SK-N-SH treated with all-trans-retinoic acid at 6 μM for 48 hours (cell line): ENCODE data around the gene IL12B.

Source experiments
- ATAC-seq: fragments of 200-7000 bp; cut with Tn5 transposase; 3 replicates; pipeline ENCODE4 v1.9.1; 2020; ENCODE audit warnings: mild to moderate bottlenecking, moderate library complexity
- ARNTL ChIP-seq: fragments of 450-650 bp; formaldehyde crosslinking; IDR thresholded peaks from 2 replicates; pipeline ENCODE4 v1.5.0; 2020; ENCODE audit warnings: low read depth, mild to moderate bottlenecking, moderate library complexity, borderline replicate concordance
- BACH2 ChIP-seq: fragments of 250-450 bp; sonication (Bioruptor Pico); IDR thresholded peaks from 2 replicates; pipeline ENCODE4 v1.9.0; 2021; ENCODE audit warnings: mild to moderate bottlenecking, borderline replicate concordance
- CSDC2 ChIP-seq: fragments of 250-450 bp; sonication (Bioruptor Pico); IDR thresholded peaks from 2 replicates; pipeline ENCODE4 v1.5.0; 2020; ENCODE audit warnings: mild to moderate bottlenecking, moderate library complexity
- ESRRG ChIP-seq: fragments of 250-450 bp; sonication (Bioruptor Pico); IDR thresholded peaks from 2 replicates; pipeline ENCODE4 v1.6.1; 2021; ENCODE audit warnings: mild to moderate bottlenecking
- GLIS3 ChIP-seq: fragments of 250-450 bp; sonication (Bioruptor Pico); IDR thresholded peaks from 2 replicates; pipeline ENCODE4 v1.5.0; 2020; ENCODE audit warnings: mild to moderate bottlenecking, moderate library complexity
- ISL1 ChIP-seq: fragments of 250-450 bp; sonication (Bioruptor Pico); IDR thresholded peaks from 2 replicates; pipeline ENCODE4 v2.1.2; 2022; ENCODE audit warnings: mild to moderate bottlenecking, moderate library complexity
- OSR1 ChIP-seq: fragments of 250-450 bp; sonication (Bioruptor Pico); IDR thresholded peaks from 2 replicates; pipeline ENCODE4 v1.8.0; 2022; ENCODE audit warnings: moderate library complexity, mild to moderate bottlenecking, inconsistent platforms
- PPARA ChIP-seq: fragments of 250-450 bp; sonication (Bioruptor Pico); IDR thresholded peaks from 2 replicates; pipeline ENCODE4 v1.5.0; 2020; ENCODE audit warnings: mild to moderate bottlenecking, borderline replicate concordance
- RARB ChIP-seq: fragments of 250-450 bp; sonication (Bioruptor Pico); IDR thresholded peaks from 2 replicates; pipeline ENCODE4 v1.8.0; 2021; ENCODE audit warnings: mild to moderate bottlenecking, moderate library complexity
- SNAI2 ChIP-seq: fragments of 250-450 bp; sonication (Bioruptor Pico); IDR thresholded peaks from 2 replicates; pipeline ENCODE4 v1.5.0; 2020; ENCODE audit warnings: mild to moderate bottlenecking, moderate library complexity
- TCF4 ChIP-seq: fragments of 250-450 bp; sonication (Bioruptor Pico); IDR thresholded peaks from 2 replicates; pipeline ENCODE4 v1.8.0; 2021; ENCODE audit warnings: mild to moderate bottlenecking, moderate library complexity, borderline replicate concordance
- TOX ChIP-seq: fragments of 250-450 bp; sonication (Bioruptor Pico); IDR thresholded peaks from 2 replicates; pipeline ENCODE4 v1.8.0; 2021; ENCODE audit warnings: mild to moderate bottlenecking, moderate library complexity, borderline replicate concordance
- ZC3H10 ChIP-seq: fragments of 250-450 bp; sonication (Bioruptor Pico); IDR thresholded peaks from 2 replicates; pipeline ENCODE4 v1.5.1; 2021; ENCODE audit warnings: mild to moderate bottlenecking, moderate library complexity
- ZFP30 ChIP-seq: fragments of 450-650 bp; formaldehyde crosslinking; IDR thresholded peaks from 2 replicates; pipeline ENCODE4 v1.5.0; 2022; ENCODE audit warnings: mild to moderate bottlenecking, moderate library complexity
- ZNF565 ChIP-seq: fragments of 450-650 bp; formaldehyde crosslinking; conservative IDR thresholded peaks from 2 replicates; pipeline ENCODE4 v1.5.0; 2020; ENCODE audit warnings: low read depth, mild to moderate bottlenecking, moderate library complexity
- TF ChIP-seq, protein P1 (sequence below): fragments of 250-450 bp; sonication (Bioruptor Pico); IDR thresholded peaks from 2 replicates; pipeline ENCODE4 v1.5.0; 2020; ENCODE audit warnings: mild to moderate bottlenecking, moderate library complexity
- TF ChIP-seq, protein P2 (sequence below): fragments of 250-450 bp; sonication (Bioruptor Pico); IDR thresholded peaks from 2 replicates; pipeline ENCODE4 v1.5.1; 2021; ENCODE audit warnings: mild to moderate bottlenecking, moderate library complexity
- TF ChIP-seq, protein P3 (sequence below): fragments of 250-450 bp; sonication (Bioruptor Pico); IDR thresholded peaks from 2 replicates; pipeline ENCODE4 v1.8.0; 2020; ENCODE audit warnings: mild to moderate bottlenecking, moderate library complexity, borderline replicate concordance
- TF ChIP-seq, protein P4 (sequence below): fragments of 250-450 bp; sonication (Bioruptor Pico); IDR thresholded peaks from 2 replicates; pipeline ENCODE4 v1.5.1; 2020; ENCODE audit warnings: low read depth, mild to moderate bottlenecking, moderate library complexity
- TF ChIP-seq, protein P5 (sequence below): fragments of 250-450 bp; sonication (Bioruptor Pico); IDR thresholded peaks from 2 replicates; pipeline ENCODE4 v1.8.0; 2021; ENCODE audit warnings: low read depth, mild to moderate bottlenecking, moderate library complexity, borderline replicate concordance

The IL12B gene

DNA sequence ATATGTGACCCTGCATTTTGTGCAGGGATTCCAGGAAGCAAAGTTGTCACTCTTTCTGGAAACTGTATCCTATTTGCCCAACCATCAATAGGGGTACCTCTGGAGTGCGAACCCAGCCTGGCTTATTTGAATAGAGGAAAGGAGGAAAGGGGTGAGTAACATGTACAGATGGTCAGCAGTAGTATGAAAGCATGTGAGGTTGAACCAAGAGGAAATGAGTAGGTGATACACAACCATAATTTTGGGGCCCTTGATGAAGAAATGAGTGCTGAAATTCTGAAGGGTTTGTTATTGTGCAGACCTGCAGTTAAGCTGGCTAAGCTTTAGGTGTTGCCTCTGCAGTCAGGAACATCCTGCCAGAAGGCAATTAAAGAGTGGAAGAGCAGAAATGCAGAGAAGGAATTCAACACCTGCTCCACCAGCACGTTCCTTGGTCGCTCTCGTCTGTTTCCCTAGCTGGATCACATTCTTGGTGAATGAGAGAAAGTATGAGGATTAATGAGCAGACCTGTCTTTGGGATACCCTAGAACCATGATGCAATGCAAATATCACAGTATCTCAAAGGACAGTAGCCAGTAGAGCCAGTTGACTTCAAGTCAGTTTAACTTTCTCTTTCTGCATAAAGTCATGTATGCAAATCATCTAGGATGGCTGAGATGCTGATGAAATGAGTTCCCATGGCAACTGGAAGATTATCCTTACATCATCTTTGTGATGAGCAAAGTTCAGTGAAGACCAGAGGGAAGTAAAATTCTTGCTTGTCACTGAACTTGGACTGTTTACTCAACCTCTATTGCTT is 13.2 kb upstream of the IL12B start (continued):
- TF ChIP-seq, protein P1, sequence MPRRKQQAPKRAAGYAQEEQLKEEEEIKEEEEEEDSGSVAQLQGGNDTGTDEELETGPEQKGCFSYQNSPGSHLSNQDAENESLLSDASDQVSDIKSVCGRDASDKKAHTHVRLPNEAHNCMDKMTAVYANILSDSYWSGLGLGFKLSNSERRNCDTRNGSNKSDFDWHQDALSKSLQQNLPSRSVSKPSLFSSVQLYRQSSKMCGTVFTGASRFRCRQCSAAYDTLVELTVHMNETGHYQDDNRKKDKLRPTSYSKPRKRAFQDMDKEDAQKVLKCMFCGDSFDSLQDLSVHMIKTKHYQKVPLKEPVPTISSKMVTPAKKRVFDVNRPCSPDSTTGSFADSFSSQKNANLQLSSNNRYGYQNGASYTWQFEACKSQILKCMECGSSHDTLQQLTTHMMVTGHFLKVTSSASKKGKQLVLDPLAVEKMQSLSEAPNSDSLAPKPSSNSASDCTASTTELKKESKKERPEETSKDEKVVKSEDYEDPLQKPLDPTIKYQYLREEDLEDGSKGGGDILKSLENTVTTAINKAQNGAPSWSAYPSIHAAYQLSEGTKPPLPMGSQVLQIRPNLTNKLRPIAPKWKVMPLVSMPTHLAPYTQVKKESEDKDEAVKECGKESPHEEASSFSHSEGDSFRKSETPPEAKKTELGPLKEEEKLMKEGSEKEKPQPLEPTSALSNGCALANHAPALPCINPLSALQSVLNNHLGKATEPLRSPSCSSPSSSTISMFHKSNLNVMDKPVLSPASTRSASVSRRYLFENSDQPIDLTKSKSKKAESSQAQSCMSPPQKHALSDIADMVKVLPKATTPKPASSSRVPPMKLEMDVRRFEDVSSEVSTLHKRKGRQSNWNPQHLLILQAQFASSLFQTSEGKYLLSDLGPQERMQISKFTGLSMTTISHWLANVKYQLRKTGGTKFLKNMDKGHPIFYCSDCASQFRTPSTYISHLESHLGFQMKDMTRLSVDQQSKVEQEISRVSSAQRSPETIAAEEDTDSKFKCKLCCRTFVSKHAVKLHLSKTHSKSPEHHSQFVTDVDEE (CRISPR knock-in tag), result no peak
- TF ChIP-seq OSR1, result no peak

DNA sequence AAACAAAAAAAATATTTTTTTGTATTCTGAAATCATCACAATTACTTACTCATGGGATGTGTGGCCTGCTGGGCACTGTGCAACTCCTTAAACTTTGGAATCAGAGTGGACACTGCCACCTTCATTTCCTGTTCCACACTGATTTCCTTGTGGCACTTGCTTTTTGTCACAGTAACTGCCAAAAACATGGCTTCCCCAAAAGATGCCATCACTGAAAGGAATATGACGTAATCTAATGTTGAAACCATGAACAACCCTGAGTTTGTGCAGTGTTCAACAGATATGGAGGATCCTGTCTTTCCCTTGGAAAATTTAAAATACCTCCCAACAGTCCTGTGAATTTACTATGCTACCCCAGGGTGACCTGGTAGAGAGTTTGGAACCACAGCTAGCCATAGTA is 12.6 kb upstream of the IL12B start:
- ATAC-seq, result no peak

DNA sequence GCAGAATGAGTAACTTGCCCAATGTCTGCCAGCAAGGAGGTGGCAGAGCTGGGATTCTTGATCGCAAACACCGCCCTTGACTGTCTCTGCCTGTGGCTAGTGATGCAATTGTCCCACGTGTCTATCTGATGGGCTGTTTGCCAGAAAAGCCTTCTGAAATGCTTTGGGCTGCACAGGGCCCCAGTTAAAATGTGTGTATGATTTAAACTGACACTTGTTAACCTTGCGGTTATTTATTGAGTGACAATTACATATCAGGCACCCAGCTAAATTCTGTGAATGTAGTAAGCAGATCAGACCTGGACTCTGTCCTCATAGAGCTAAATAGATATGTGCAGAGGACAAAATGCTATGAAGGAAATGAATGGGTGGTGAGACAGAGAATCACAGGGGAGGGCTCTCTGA is 11.6 kb upstream of the IL12B start:
- TF ChIP-seq ZNF565 (CRISPR knock-in tag), result no peak
- TF ChIP-seq ISL1 (CRISPR knock-in tag), result 0 out of 2 replicates have a peak, but pooled peaks have one; percentile 9
- peak; percentile 24; the same call in 1 of the 2 replicates for TF ChIP-seq TCF4 (CRISPR knock-in tag)
- peak; percentile 91 for ATAC-seq

More for the DNA sequence above, 12.6 kb upstream of the IL12B start:
- TF ChIP-seq BACH2 (CRISPR knock-in tag) (no peak), TOX (CRISPR knock-in tag) (no peak), ESRRG (CRISPR knock-in tag) (no peak), ARNTL (no peak), ZFP30 (CRISPR knock-in tag) (no peak), RARB (CRISPR knock-in tag) (no peak), PPARA (CRISPR knock-in tag) (no peak), ZNF565 (CRISPR knock-in tag) (no peak), OSR1 (no peak)
- TF ChIP-seq, all 23 proteins: peak for 0

DNA sequence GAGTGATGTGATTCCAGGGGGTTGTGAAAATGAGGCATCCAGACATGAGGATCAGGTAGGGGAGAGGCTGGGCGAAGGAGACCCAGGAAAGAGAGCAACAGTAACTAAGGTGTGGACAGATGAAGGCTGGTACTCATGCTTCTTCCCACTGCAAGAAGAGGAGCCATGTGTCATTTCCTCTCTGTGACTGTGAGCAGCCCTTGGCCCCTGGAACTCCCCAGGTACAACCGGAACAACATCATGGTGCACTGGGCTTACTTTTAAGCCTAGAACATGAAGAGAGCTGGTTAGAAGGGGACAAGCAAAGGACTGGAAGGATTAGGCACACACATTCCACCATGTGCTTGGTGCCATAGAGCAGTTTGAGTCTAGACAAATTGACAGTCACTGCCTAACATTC is 10.9 kb upstream of the IL12B start:
- ATAC-seq, result peak; percentile 11; the same call in 2 of the 3 replicates
- no peak for TF ChIP-seq ISL1 (CRISPR knock-in tag)
- TF ChIP-seq, protein P2, sequence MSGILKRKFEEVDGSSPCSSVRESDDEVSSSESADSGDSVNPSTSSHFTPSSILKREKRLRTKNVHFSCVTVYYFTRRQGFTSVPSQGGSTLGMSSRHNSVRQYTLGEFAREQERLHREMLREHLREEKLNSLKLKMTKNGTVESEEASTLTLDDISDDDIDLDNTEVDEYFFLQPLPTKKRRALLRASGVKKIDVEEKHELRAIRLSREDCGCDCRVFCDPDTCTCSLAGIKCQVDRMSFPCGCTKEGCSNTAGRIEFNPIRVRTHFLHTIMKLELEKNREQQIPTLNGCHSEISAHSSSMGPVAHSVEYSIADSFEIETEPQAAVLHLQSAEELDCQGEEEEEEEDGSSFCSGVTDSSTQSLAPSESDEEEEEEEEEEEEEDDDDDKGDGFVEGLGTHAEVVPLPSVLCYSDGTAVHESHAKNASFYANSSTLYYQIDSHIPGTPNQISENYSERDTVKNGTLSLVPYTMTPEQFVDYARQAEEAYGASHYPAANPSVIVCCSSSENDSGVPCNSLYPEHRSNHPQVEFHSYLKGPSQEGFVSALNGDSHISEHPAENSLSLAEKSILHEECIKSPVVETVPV (CRISPR knock-in tag), result no peak
- TF ChIP-seq TCF4 (CRISPR knock-in tag), result no peak
- TF ChIP-seq BACH2 (CRISPR knock-in tag), result no peak
- no peak for TF ChIP-seq ZFP30 (CRISPR knock-in tag)
- TF ChIP-seq, all 23 proteins: peak for 0

DNA sequence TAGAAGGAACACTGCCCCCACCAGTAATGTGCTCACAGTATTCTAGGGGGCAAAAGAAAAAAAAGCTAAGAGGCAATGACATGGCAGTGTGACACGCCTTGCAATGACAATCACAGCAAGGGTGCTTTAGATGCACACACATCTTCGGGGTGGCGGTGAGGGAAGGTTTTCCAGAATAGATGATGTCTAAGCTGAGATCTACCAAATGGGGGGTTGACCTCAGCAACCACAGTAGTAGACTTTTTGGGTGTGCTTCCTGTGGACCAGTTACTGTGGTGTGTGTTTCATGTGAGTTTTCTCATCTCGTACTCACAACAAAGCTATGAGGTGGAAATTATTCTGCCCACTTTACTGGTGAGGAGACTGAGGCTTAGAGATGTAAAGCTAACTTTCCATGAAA is 10.2 kb upstream of the IL12B start:
- ATAC-seq, result no peak
- TF ChIP-seq ESRRG (CRISPR knock-in tag) (no peak), CSDC2 (CRISPR knock-in tag) (no peak), GLIS3 (CRISPR knock-in tag) (no peak), ZNF565 (CRISPR knock-in tag) (no peak), SNAI2 (CRISPR knock-in tag) (no peak), BACH2 (CRISPR knock-in tag) (no peak), PPARA (CRISPR knock-in tag) (no peak), TOX (CRISPR knock-in tag) (no peak), TCF4 (CRISPR knock-in tag) (no peak), ISL1 (CRISPR knock-in tag) (no peak), ZC3H10 (CRISPR knock-in tag) (no peak), ZFP30 (CRISPR knock-in tag) (no peak)
- TF ChIP-seq, protein P3, sequence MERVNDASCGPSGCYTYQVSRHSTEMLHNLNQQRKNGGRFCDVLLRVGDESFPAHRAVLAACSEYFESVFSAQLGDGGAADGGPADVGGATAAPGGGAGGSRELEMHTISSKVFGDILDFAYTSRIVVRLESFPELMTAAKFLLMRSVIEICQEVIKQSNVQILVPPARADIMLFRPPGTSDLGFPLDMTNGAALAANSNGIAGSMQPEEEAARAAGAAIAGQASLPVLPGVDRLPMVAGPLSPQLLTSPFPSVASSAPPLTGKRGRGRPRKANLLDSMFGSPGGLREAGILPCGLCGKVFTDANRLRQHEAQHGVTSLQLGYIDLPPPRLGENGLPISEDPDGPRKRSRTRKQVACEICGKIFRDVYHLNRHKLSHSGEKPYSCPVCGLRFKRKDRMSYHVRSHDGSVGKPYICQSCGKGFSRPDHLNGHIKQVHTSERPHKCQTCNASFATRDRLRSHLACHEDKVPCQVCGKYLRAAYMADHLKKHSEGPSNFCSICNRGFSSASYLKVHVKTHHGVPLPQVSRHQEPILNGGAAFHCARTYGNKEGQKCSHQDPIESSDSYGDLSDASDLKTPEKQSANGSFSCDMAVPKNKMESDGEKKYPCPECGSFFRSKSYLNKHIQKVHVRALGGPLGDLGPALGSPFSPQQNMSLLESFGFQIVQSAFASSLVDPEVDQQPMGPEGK (CRISPR knock-in tag), result no peak
- TF ChIP-seq, protein P4, sequence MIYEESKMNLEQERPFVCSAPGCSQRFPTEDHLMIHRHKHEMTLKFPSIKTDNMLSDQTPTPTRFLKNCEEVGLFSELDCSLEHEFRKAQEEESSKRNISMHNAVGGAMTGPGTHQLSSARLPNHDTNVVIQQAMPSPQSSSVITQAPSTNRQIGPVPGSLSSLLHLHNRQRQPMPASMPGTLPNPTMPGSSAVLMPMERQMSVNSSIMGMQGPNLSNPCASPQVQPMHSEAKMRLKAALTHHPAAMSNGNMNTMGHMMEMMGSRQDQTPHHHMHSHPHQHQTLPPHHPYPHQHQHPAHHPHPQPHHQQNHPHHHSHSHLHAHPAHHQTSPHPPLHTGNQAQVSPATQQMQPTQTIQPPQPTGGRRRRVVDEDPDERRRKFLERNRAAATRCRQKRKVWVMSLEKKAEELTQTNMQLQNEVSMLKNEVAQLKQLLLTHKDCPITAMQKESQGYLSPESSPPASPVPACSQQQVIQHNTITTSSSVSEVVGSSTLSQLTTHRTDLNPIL (CRISPR knock-in tag), result no peak
- TF ChIP-seq, protein P5, sequence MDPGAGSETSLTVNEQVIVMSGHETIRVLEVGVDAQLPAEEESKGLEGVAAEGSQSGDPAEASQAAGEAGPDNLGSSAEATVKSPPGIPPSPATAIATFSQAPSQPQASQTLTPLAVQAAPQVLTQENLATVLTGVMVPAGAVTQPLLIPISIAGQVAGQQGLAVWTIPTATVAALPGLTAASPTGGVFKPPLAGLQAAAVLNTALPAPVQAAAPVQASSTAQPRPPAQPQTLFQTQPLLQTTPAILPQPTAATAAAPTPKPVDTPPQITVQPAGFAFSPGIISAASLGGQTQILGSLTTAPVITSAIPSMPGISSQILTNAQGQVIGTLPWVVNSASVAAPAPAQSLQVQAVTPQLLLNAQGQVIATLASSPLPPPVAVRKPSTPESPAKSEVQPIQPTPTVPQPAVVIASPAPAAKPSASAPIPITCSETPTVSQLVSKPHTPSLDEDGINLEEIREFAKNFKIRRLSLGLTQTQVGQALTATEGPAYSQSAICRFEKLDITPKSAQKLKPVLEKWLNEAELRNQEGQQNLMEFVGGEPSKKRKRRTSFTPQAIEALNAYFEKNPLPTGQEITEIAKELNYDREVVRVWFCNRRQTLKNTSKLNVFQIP, result no peak
- TF ChIP-seq, protein P1 (CRISPR knock-in tag), result no peak
